22Rv1 (cell line): ENCODE data around the gene MGA.

Source experiments
- CTCF ChIP-seq: fragments of 450-650 bp; IDR thresholded peaks from 2 replicates; pipeline ENCODE4 v1.5.1; 2017; ENCODE audit warnings: mild to moderate bottlenecking
- ZFX ChIP-seq: fragments of 450-650 bp; IDR thresholded peaks from 2 replicates; pipeline ENCODE4 v1.6.1; 2017; ENCODE audit warnings: antibody characterized with exemption, borderline replicate concordance

- TF ChIP-seq CTCF (no peak), ZFX (no peak)
Measured at GRCh38 chr15:41621200-41622193, 38.7 kb upstream of the MGA start.
